HL-60 (cell line): Measurements from ENCODE around the gene SCARF1.

Experiments used
- DNase-seq, 2 experiments: peaks; one replicate each; pipeline ENCODE4 v3.0.0-alpha.2; 2010 to 2020; ENCODE audit warnings: low read depth in 1 of 2, low spot score in 1 of 2
- H3K27ac ChIP-seq: fragments of 250-450 bp; sonication (Bioruptor Pico); replicated peaks from 2 replicates; pipeline ENCODE4 v1.5.1; 2020; ENCODE audit warnings: mild to moderate bottlenecking, moderate library complexity
- H3K27me3 ChIP-seq: fragments of 250-450 bp; sonication (Bioruptor Pico); 2 replicates; pipeline ENCODE4 v1.5.1; 2021; ENCODE audit warnings: mild to moderate bottlenecking, moderate library complexity; ENCODE audit not compliant: insufficient read depth, poor library complexity, severe bottlenecking
- H3K4me3 ChIP-seq: replicated peaks from 2 replicates; pipeline ENCODE4 v1.5.1; 2011; ENCODE audit warnings: mild to moderate bottlenecking, control low read depth, low read length; ENCODE audit not compliant: insufficient read depth
- GABPA ChIP-seq: IDR thresholded peaks from 2 replicates; pipeline ENCODE4 v1.6.1; 2012; ENCODE audit warnings: low read depth
- POLR2AphosphoS5 ChIP-seq: IDR thresholded peaks from 2 replicates; pipeline ENCODE4 v1.6.1; 2012; ENCODE audit warnings: low read depth
- SPI1 ChIP-seq: IDR thresholded peaks from 2 replicates; pipeline ENCODE4 v1.6.1; 2012; ENCODE audit warnings: low read depth, mild to moderate bottlenecking, borderline replicate concordance
- TF ChIP-seq, protein P1 (sequence below): IDR thresholded peaks from one replicate; pipeline ENCODE4 v1.5.1; 2011; ENCODE audit warnings: low read length, control low read depth, inconsistent platforms; ENCODE audit not compliant: insufficient read depth
- TF ChIP-seq, protein P2 (sequence below): IDR thresholded peaks from 2 replicates; pipeline ENCODE4 v1.6.1; 2012; ENCODE audit warnings: low read depth; ENCODE audit not compliant: insufficient replicate concordance

The SCARF1 gene

DNA sequence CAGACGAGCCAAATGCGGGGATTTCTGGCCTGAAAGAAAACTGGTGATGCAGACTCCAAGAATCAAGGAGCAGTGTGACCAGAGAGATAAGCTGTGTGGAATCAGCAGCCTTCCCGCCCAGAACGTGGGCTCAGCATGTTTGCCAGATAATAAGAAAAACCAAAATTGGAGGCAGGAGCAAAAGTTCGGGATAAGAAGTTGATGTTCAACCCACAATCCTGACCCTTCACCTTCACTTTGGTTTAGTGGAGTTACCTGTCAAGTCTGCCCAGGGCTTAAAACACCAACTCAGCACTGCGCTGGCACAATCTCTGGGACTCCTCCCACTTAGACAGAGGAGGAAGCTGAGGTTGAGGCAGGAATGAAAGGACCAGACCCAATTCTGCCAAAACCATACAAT, 20.0 kb downstream of the SCARF1 start:
- no peak for TF ChIP-seq SPI1
- TF ChIP-seq, protein P1, sequence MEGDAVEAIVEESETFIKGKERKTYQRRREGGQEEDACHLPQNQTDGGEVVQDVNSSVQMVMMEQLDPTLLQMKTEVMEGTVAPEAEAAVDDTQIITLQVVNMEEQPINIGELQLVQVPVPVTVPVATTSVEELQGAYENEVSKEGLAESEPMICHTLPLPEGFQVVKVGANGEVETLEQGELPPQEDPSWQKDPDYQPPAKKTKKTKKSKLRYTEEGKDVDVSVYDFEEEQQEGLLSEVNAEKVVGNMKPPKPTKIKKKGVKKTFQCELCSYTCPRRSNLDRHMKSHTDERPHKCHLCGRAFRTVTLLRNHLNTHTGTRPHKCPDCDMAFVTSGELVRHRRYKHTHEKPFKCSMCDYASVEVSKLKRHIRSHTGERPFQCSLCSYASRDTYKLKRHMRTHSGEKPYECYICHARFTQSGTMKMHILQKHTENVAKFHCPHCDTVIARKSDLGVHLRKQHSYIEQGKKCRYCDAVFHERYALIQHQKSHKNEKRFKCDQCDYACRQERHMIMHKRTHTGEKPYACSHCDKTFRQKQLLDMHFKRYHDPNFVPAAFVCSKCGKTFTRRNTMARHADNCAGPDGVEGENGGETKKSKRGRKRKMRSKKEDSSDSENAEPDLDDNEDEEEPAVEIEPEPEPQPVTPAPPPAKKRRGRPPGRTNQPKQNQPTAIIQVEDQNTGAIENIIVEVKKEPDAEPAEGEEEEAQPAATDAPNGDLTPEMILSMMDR = no peak
- TF ChIP-seq GABPA = no peak
- TF ChIP-seq, protein P2, sequence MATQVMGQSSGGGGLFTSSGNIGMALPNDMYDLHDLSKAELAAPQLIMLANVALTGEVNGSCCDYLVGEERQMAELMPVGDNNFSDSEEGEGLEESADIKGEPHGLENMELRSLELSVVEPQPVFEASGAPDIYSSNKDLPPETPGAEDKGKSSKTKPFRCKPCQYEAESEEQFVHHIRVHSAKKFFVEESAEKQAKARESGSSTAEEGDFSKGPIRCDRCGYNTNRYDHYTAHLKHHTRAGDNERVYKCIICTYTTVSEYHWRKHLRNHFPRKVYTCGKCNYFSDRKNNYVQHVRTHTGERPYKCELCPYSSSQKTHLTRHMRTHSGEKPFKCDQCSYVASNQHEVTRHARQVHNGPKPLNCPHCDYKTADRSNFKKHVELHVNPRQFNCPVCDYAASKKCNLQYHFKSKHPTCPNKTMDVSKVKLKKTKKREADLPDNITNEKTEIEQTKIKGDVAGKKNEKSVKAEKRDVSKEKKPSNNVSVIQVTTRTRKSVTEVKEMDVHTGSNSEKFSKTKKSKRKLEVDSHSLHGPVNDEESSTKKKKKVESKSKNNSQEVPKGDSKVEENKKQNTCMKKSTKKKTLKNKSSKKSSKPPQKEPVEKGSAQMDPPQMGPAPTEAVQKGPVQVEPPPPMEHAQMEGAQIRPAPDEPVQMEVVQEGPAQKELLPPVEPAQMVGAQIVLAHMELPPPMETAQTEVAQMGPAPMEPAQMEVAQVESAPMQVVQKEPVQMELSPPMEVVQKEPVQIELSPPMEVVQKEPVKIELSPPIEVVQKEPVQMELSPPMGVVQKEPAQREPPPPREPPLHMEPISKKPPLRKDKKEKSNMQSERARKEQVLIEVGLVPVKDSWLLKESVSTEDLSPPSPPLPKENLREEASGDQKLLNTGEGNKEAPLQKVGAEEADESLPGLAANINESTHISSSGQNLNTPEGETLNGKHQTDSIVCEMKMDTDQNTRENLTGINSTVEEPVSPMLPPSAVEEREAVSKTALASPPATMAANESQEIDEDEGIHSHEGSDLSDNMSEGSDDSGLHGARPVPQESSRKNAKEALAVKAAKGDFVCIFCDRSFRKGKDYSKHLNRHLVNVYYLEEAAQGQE = no peak
- TF ChIP-seq POLR2AphosphoS5 = no peak
- no peak overlapping the region for H3K27ac ChIP-seq
- H3K4me3 ChIP-seq = no peak overlapping the region
- H3K27me3 ChIP-seq = no peaks in the 10 kb centered on the region
- no peak for DNase-seq

DNA sequence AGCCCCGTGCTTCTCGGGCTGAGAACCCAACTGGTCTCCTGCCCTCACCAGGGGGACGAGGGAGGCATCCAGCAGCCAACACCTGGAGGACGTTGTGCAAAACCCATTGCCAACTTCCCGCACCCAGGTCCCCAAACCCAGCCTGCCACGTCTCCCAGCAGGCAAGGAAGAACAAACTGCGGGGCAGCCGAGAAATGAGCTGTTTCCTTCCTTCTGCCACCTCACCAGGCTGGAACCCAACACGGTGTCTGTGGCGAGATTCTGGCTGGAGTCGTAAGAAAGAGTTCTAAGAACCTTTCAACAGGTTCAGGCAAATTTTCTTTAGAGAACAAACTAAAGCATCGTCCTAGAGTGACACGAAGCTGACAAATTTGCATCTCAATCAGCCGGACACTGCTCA, 20.5 kb downstream of the SCARF1 start:
- Histone ChIP-seq H3K4me3 (no peak overlapping the region), H3K27me3 (no peaks in the 10 kb centered on the region), H3K27ac (no peak overlapping the region)
- TF ChIP-seq GABPA (no peak), SPI1 (no peak), POLR2AphosphoS5 (no peak)
- TF ChIP-seq, protein P1 = no peak
- TF ChIP-seq, protein P2 = no peak
- no peak for DNase-seq

DNA sequence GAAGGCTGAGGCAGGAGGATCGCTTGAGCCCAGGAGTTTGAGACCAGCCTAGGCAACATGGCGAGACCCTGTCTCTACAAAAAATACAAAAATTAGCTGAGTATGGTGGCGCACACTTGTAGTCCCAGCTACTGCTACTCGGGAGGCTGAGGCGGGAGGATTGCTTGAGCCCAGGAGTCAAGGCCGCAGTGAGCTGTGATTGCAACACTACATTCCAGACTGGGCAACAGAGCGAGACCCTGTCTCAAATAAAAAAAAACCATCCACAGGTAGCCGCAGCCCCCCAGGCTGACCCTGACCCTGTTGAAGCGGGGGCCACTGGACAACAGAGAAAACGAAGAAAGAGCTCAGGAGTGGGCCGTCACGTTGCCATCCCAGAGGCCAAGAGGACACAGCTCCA, 20.9 kb downstream of the SCARF1 start:
- H3K27ac ChIP-seq = no peak overlapping the region
- no peaks in the 10 kb centered on the region for H3K27me3 ChIP-seq
- no peak overlapping the region for H3K4me3 ChIP-seq
- TF ChIP-seq, protein P1 = no peak
- TF ChIP-seq, protein P2 = no peak
- TF ChIP-seq SPI1 (no peak), POLR2AphosphoS5 (no peak), GABPA (no peak)
- DNase-seq = no peak
